A549 (cell line): Measurements from ENCODE around the gene ACAT2. TPM values are rescaled to one million over a fixed set of nuclear protein-coding genes. Genes with fewer than 3 reads are reported as not detected.

ENCODE experiments used
- ATAC-seq, 2 experiments: fragments of 200-7000 bp in 1 of 2; fragments of >200 bp in 1 of 2; cut with Nextera tagmentation in 1 of 2; cut with Tn5 transposase in 1 of 2; 3 replicates each; pipeline versions ENCODE4 v1.8.0 to v1.9.1; 2018 to 2020; ENCODE audit warnings: mild to moderate bottlenecking in 1 of 2, moderate library complexity in 1 of 2
- CTCF ChIA-PET: fragments of 300-600 bp; sonication (Branson Sonifier 250); formaldehyde crosslinking; extraction: SDS; loops from one replicate; lab custom pipeline; 2021; ENCODE audit warnings: antibody characterized with exemption, inconsistent platforms; lab: Yijun Ruan, JAX
- POLR2A ChIA-PET: fragments of 350-600 bp; formaldehyde crosslinking; extraction: SDS; loops from one replicate; lab custom pipeline; 2021; ENCODE audit warnings: antibody characterized with exemption, inconsistent platforms; lab: Yijun Ruan, JAX
- DNase-seq, 2 experiments: peaks; one replicate each; pipeline versions ENCODE4 v3.0.0 to v3.0.0-alpha.2; 2011 to 2016; ENCODE audit warnings: low read depth in 1 of 2, low spot score in 1 of 2
- FAIRE-seq: peaks from 2 replicates; lab custom pipeline; 2011; peaks lifted over from hg19 to GRCh38; lab: Jason Lieb, UNC
- H3K27ac ChIP-seq, 2 experiments: fragments of >200 bp; sonication (Bioruptor Twin); formaldehyde crosslinking; 3 replicates each; pipeline ENCODE4 v1.5.1; 2016 to 2017
- H3K4me1 ChIP-seq: fragments of >200 bp; sonication (Bioruptor Twin); formaldehyde crosslinking; 3 replicates; pipeline ENCODE4 v1.6.1; 2016
- H3K4me2 ChIP-seq: fragments of >200 bp; sonication (Bioruptor Twin); formaldehyde crosslinking; 3 replicates; pipeline ENCODE4 v1.6.1; 2016
- H3K4me3 ChIP-seq: fragments of >200 bp; sonication (Bioruptor Twin); formaldehyde crosslinking; 3 replicates; pipeline ENCODE4 v1.5.1; 2016
- H3K9me3 ChIP-seq: fragments of >200 bp; sonication (Bioruptor Twin); formaldehyde crosslinking; 3 replicates; pipeline ENCODE4 v1.6.1; 2016
- CBX2 ChIP-seq: fragments of 200-600 bp; sonication (generic); IDR thresholded peaks from 2 replicates; pipeline ENCODE4 v1.6.1; 2016; ENCODE audit warnings: low read depth, mild to moderate bottlenecking, borderline replicate concordance
- CHD4 ChIP-seq: fragments of 200-600 bp; sonication (generic); IDR thresholded peaks from 2 replicates; pipeline ENCODE4 v1.6.1; 2016; ENCODE audit warnings: antibody characterized with exemption, mild to moderate bottlenecking, borderline replicate concordance
- EHF ChIP-seq: fragments of 250-450 bp; sonication (Bioruptor Pico); IDR thresholded peaks from 2 replicates; pipeline ENCODE4 v1.5.0; 2020; ENCODE audit warnings: mild to moderate bottlenecking
- EHMT2 ChIP-seq: fragments of 200-600 bp; sonication (generic); IDR thresholded peaks from 2 replicates; pipeline ENCODE4 v1.6.1; 2016; ENCODE audit warnings: antibody characterized with exemption, low read depth, mild to moderate bottlenecking, moderate library complexity
- ESRRA ChIP-seq: fragments of 150-350 bp; IDR thresholded peaks from 2 replicates; pipeline ENCODE4 v1.6.1; 2014; ENCODE audit warnings: mild to moderate bottlenecking, low read length, borderline replicate concordance
- FOSL2 ChIP-seq, 2 experiments: fragments of 450-650 bp in 1 of 2; fragments of >200 bp in 1 of 2; sonication (Bioruptor Twin) in 1 of 2; formaldehyde crosslinking; IDR thresholded peaks; 2 replicates each; pipeline versions ENCODE4 v1.5.0 to v1.6.1; 2016 to 2020; ENCODE audit warnings: mild to moderate bottlenecking in 1 of 2, moderate library complexity in 1 of 2
- FOXS1 ChIP-seq: fragments of 250-450 bp; sonication (Bioruptor Pico); IDR thresholded peaks from 2 replicates; pipeline ENCODE4 v1.5.0; 2020; ENCODE audit warnings: mild to moderate bottlenecking, moderate library complexity
- GATA3 ChIP-seq: IDR thresholded peaks from 2 replicates; pipeline ENCODE4 v1.6.1; 2012; ENCODE audit warnings: borderline replicate concordance
- JUN ChIP-seq, 2 experiments: fragments of >200 bp; sonication (Bioruptor Twin); formaldehyde crosslinking; IDR thresholded peaks; 2 replicates in 1 of 2; 3 replicates in 1 of 2; pipeline ENCODE4 v1.6.1; 2016 to 2017
- JUNB ChIP-seq: fragments of >200 bp; sonication (Bioruptor Twin); formaldehyde crosslinking; IDR thresholded peaks from 2 replicates; pipeline ENCODE4 v1.6.1; 2016
- MAFK ChIP-seq: fragments of 450-650 bp; IDR thresholded peaks from 2 replicates; pipeline ENCODE4 v1.6.1; 2014; ENCODE audit not compliant: partially characterized antibody
- MAZ ChIP-seq: fragments of 150-350 bp; IDR thresholded peaks from 2 replicates; pipeline ENCODE4 v1.6.1; 2014; ENCODE audit warnings: antibody characterized with exemption, low read depth, low read length, borderline replicate concordance
- MYC ChIP-seq: IDR thresholded peaks from 2 replicates; pipeline ENCODE4 v1.6.1; 2012; ENCODE audit warnings: mild to moderate bottlenecking, inconsistent platforms, low read length, improper control_type of control experiment, borderline replicate concordance
- NFE2L2 ChIP-seq: fragments of 150-350 bp; conservative IDR thresholded peaks from 2 replicates; pipeline ENCODE4 v1.6.1; 2014; ENCODE audit warnings: low read length
- PHF8 ChIP-seq: fragments of 200-600 bp; sonication (generic); IDR thresholded peaks from 2 replicates; pipeline ENCODE4 v1.6.1; 2016; ENCODE audit warnings: low read depth, mild to moderate bottlenecking, antibody characterized with exemption, moderate library complexity, borderline replicate concordance
- POLR2AphosphoS2 ChIP-seq: conservative IDR thresholded peaks from 2 replicates; pipeline ENCODE4 v1.6.1; 2012; ENCODE audit warnings: low read length, improper control_type of control experiment, inconsistent platforms
- RNF2 ChIP-seq: fragments of 200-600 bp; sonication (generic); IDR thresholded peaks from 2 replicates; pipeline ENCODE4 v1.6.1; 2016; ENCODE audit warnings: low read depth, mild to moderate bottlenecking, antibody characterized with exemption, moderate library complexity, borderline replicate concordance
- SREBF2 ChIP-seq: fragments of 450-650 bp; IDR thresholded peaks from 2 replicates; pipeline ENCODE4 v1.6.1; 2014; ENCODE audit warnings: mild to moderate bottlenecking, moderate library complexity
- TFCP2L1 ChIP-seq: fragments of 250-450 bp; sonication (Bioruptor Pico); IDR thresholded peaks from 2 replicates; pipeline ENCODE4 v1.5.0; 2021; ENCODE audit warnings: mild to moderate bottlenecking
- TP53 ChIP-seq: fragments of 250-450 bp; sonication (Bioruptor Pico); IDR thresholded peaks from 2 replicates; pipeline ENCODE4 v1.5.0; 2021; ENCODE audit warnings: mild to moderate bottlenecking, moderate library complexity
- ZC3H11A ChIP-seq: fragments of 450-650 bp; IDR thresholded peaks from 2 replicates; pipeline ENCODE4 v1.6.1; 2014; ENCODE audit warnings: antibody characterized with exemption, mild to moderate bottlenecking
- ZFP36 ChIP-seq: fragments of 450-650 bp; IDR thresholded peaks from 2 replicates; pipeline ENCODE4 v1.6.1; 2014; ENCODE audit warnings: borderline replicate concordance; ENCODE audit not compliant: partially characterized antibody
- WGBS: methylation state at CpG from one replicate; pipeline ENCODE4 v1.1.6; 2017; ENCODE audit errors: missing lambda C conversion rate; 5-methylcytosine and 5-hydroxymethylcytosine counted together
- polyA plus RNA-seq, 4 experiments: library from polyadenylated mRNA; depleted of rRNA in 3 of 4; stranded (reverse); fragments of >200 nt; fragmentation: RNase III in 1 of 4; extraction: RNeasy Plus Mini Kit Qiagen cat#74134 plus additional on column Dnase treatment in 1 of 4; gene quantifications; 2 replicates in 3 of 4; 3 replicates in 1 of 4; pipeline ENCODE4 v1.2.3, GENCODE V29; 2011 to 2017
- TF ChIP-seq, protein P1 (sequence below): fragments of >200 bp; sonication (Bioruptor Twin); formaldehyde crosslinking; IDR thresholded peaks from 3 replicates; pipeline ENCODE4 v1.6.1; 2016
- TF ChIP-seq, protein P2 (sequence below): fragments of >200 bp; sonication (Bioruptor Twin); formaldehyde crosslinking; IDR thresholded peaks from 2 replicates; pipeline ENCODE4 v1.6.1; 2016
- TF ChIP-seq, protein P3 (sequence below): fragments of 150-350 bp; IDR thresholded peaks from 2 replicates; pipeline ENCODE4 v1.6.1; 2014; ENCODE audit warnings: low read depth, mild to moderate bottlenecking, low read length
- TF ChIP-seq, protein P4 (sequence below): fragments of 450-650 bp; IDR thresholded peaks from 2 replicates; pipeline ENCODE4 v1.6.1; 2014; ENCODE audit warnings: antibody characterized with exemption
- TF ChIP-seq, protein P5 (sequence below): fragments of 250-450 bp; sonication (Bioruptor Pico); IDR thresholded peaks from 2 replicates; pipeline ENCODE4 v1.5.0; 2020; ENCODE audit warnings: low read depth, mild to moderate bottlenecking, moderate library complexity
- TF ChIP-seq, protein P6 (sequence below): IDR thresholded peaks from 2 replicates; pipeline ENCODE4 v1.6.1; 2012

The ACAT2 gene
- polyA plus RNA-seq, 2 of the 4 experiments (the other 2 are of a cell fraction) = 44.7 to 45.5 TPM

DNA sequence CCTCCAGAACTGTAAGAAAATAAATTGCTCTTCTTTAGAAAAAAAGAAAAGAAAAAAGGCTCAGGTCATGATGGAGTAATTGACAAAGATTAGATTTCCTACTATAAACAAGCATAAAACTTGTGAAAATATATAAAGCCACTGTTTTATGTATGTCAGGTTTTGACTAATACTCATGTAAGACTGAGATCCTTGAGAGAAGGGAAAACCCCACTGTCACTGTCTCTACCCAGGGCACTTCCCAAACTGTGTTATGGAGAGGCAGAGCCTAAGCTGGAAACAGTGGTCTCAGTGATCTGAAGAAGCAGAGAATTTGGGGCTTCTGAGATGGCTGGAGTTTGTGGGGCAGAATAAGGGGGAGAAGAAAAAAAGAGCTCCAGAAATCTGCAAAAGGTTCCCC lies 7.6 kb downstream of the ACAT2 start:
- Histone ChIP-seq H3K4me2 (no peak overlapping the region), H3K4me1 (no peaks in the 10 kb centered on the region), H3K4me3 (no peak overlapping the region), H3K27ac (no peak overlapping the region), H3K9me3 (no peaks in the 10 kb centered on the region)
- FAIRE-seq = no peak
- TF ChIP-seq, protein P1, sequence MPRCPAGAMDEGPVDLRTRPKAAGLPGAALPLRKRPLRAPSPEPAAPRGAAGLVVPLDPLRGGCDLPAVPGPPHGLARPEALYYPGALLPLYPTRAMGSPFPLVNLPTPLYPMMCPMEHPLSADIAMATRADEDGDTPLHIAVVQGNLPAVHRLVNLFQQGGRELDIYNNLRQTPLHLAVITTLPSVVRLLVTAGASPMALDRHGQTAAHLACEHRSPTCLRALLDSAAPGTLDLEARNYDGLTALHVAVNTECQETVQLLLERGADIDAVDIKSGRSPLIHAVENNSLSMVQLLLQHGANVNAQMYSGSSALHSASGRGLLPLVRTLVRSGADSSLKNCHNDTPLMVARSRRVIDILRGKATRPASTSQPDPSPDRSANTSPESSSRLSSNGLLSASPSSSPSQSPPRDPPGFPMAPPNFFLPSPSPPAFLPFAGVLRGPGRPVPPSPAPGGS = no peak
- TF ChIP-seq ZC3H11A = no peak
- no peak for TF ChIP-seq GATA3
- TF ChIP-seq, protein P2, sequence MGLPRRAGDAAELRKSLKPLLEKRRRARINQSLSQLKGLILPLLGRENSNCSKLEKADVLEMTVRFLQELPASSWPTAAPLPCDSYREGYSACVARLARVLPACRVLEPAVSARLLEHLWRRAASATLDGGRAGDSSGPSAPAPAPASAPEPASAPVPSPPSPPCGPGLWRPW = no peak
- no peak for TF ChIP-seq MAFK
- TF ChIP-seq ZFP36 = no peak
- TF ChIP-seq JUN (IDR thresholded peaks at IDR 0.05) = no peak
- TF ChIP-seq NFE2L2 = no peak
- TF ChIP-seq, protein P3, sequence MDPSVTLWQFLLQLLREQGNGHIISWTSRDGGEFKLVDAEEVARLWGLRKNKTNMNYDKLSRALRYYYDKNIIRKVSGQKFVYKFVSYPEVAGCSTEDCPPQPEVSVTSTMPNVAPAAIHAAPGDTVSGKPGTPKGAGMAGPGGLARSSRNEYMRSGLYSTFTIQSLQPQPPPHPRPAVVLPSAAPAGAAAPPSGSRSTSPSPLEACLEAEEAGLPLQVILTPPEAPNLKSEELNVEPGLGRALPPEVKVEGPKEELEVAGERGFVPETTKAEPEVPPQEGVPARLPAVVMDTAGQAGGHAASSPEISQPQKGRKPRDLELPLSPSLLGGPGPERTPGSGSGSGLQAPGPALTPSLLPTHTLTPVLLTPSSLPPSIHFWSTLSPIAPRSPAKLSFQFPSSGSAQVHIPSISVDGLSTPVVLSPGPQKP = no peak
- TF ChIP-seq ESRRA = no peak
- TF ChIP-seq FOSL2 (IDR thresholded peaks at IDR 0.05) = no peak
- no peak for TF ChIP-seq FOSL2 (CRISPR knock-in tag; IDR thresholded peaks at IDR 0.05)
- no peak for TF ChIP-seq EHF
- TF ChIP-seq, protein P4, sequence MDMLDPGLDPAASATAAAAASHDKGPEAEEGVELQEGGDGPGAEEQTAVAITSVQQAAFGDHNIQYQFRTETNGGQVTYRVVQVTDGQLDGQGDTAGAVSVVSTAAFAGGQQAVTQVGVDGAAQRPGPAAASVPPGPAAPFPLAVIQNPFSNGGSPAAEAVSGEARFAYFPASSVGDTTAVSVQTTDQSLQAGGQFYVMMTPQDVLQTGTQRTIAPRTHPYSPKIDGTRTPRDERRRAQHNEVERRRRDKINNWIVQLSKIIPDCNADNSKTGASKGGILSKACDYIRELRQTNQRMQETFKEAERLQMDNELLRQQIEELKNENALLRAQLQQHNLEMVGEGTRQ = no peak
- TF ChIP-seq MYC = no peak
- TF ChIP-seq TFCP2L1 (CRISPR knock-in tag) = no peak
- no peak for TF ChIP-seq CBX2
- TF ChIP-seq RNF2 = no peak
- TF ChIP-seq SREBF2 = no peak
- TF ChIP-seq, all 56 proteins: peak for 0
- no peak for ATAC-seq
- DNase-seq = no peak
- POLR2A ChIA-PET = no interaction called here
- CTCF ChIA-PET = interaction anchor here (0.6 kb wide), 1 partner anchor 13 kb away, joined by 3 read pairs; no protein-coding TSS in a partner anchor

DNA sequence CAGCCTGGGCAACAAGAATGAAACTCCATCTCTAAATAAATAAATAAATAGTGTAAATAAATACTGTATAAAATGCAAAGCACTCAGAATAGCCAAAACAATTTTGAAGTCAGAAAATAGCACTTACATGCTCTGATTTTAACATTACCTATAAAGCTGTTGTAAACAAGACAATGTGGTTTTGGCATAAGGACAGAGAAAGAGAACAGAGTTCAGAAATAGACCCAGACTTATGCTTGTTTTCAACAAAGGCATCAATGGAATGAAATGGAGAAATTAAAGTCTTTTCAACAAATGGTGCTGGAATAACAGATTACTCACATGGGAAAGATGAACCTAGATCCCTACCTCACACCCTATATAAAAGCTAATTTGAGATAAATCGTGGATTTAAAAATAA lies 10.4 kb downstream of the ACAT2 start:
- no peak for DNase-seq
- 40% methylated on average over 1 of the region's 1 CpG for WGBS
- CTCF ChIA-PET = interaction anchor here (2.0 kb wide), 1 partner anchor 11 kb away, joined by 7 read pairs; no protein-coding TSS in a partner anchor
- Histone ChIP-seq H3K27ac (no peak overlapping the region), H3K4me2 (no peak overlapping the region), H3K4me1 (no peaks in the 10 kb centered on the region)
- no peak for FAIRE-seq
- no peak for TF ChIP-seq EHMT2
- TF ChIP-seq, all 56 proteins: peak for 0
- no peaks in the 10 kb centered on the region for H3K9me3 ChIP-seq
- ATAC-seq = no peak
- no peak overlapping the region for H3K4me3 ChIP-seq
- POLR2A ChIA-PET = interaction anchor here (1.0 kb wide), 1 partner anchor 18 kb away, joined by 3 read pairs; the partner anchor contains the start of gene TCP1

DNA sequence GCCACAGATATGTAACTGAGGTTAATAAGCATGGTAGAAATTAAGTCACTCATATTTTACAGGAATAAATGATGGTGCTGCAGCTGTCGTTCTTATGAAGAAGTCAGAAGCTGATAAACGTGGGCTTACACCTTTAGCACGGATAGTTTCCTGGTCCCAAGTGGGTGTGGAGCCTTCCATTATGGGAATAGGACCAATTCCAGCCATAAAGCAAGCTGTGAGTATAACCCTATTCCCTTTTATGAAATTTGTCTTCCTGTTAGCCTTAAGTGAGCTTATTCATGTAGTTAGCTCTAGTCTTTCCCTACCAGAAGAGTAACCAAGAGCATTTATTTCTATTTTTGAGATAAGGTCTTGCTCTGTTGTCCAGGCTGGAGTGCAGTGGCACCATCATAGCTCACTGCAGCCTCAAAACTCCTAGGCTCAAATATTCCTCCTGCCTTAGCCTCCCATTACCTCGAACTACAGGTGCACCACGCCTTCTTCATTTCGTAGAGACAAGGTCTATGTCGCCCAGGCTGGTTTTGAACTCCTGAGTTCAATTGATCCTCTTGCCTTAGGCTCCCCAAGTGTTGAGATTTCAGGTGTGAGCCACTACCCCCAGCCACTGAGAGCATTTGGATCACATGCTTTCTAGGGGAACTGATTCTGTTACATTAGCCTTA lies 15.5 kb downstream of the ACAT2 start:
- H3K4me3 ChIP-seq = no peak overlapping the region
- no peaks in the 10 kb centered on the region for H3K4me1 ChIP-seq
- no peak for FAIRE-seq
- no peak overlapping the region for H3K27ac ChIP-seq
- no peak for DNase-seq
- H3K4me2 ChIP-seq = no peak overlapping the region
- 85% methylated on average over 7 of the region's 7 CpGs for WGBS
- ChIA-PET CTCF (no interaction called here), POLR2A (no interaction called here)
- no peaks in the 10 kb centered on the region for H3K9me3 ChIP-seq
- ATAC-seq = no peak
- TF ChIP-seq POLR2AphosphoS2 (no peak), PHF8 (no peak), TP53 (CRISPR knock-in tag) (no peak), GATA3 (no peak), MAZ (no peak), JUNB (no peak), ZC3H11A (no peak), FOXS1 (CRISPR knock-in tag) (no peak), CHD4 (no peak)
- TF ChIP-seq, protein P5, sequence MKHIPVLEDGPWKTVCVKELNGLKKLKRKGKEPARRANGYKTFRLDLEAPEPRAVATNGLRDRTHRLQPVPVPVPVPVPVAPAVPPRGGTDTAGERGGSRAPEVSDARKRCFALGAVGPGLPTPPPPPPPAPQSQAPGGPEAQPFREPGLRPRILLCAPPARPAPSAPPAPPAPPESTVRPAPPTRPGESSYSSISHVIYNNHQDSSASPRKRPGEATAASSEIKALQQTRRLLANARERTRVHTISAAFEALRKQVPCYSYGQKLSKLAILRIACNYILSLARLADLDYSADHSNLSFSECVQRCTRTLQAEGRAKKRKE (CRISPR knock-in tag) = no peak
- TF ChIP-seq, protein P4 = no peak
- TF ChIP-seq, protein P6, sequence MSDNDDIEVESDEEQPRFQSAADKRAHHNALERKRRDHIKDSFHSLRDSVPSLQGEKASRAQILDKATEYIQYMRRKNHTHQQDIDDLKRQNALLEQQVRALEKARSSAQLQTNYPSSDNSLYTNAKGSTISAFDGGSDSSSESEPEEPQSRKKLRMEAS = no peak
